NCI-H345 (cell line): ENCODE measurements around the gene PNKD.

Experiments used
- DNase-seq: peaks from one replicate; lab custom pipeline; 2025; lab: John Stamatoyannopoulos, UW

The PNKD gene

DNA sequence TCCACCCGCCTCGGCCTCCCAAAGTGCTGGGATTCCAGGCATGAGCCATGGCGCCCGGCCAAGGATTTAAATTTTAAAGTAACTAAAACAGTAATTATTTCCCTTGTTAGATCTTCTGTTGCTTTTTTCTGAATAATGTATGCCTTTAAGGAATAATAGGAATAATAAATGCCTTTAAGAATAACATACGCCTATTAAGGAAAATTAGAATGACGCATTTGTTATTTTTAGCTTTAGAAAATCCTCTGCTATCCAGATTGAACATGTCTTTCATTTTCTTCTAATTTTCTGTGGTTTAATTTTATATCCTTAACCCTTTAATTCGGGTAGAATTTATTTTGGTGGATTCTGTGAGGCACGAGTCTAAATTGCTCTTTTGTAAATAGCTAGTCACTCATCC lies 45.1 kb downstream of the PNKD start:
- no peak for DNase-seq

DNA sequence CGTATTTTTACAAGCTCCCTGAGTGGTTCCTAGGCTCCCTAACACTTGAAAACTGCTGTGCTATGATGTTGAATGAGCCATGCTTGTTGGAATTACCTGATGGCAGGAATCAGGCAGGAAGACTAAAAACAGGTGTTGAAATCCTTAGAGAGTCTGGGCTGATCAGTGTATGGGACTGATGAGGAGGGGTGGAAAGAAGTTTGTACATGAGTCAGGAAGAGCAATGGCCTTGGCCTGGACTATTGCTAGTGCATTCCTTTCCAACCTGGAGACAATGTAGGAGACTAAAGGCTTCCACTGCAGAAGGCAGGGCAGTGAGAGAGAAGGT lies 46.9 kb downstream of the PNKD start:
- DNase-seq: no peak

DNA sequence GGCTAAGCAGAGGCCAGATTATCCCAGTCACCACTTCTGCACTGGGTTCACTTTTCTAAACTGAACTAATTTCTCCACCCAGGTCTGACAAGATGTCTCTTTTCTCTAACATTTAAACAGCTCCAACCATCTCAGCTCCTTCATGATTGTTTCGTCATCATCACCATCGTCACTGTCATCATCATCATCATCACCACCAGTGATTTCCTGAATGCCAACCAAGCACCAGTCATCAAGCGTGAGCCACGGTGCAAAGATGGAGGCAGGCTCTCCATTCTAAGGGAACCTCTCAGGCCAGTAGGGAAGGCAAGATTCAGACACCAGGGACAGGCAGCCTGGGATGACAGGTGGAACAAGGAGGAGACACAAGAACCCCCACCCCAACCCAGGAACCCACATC lies 47.5 kb downstream of the PNKD start:
- no peak for DNase-seq

DNA sequence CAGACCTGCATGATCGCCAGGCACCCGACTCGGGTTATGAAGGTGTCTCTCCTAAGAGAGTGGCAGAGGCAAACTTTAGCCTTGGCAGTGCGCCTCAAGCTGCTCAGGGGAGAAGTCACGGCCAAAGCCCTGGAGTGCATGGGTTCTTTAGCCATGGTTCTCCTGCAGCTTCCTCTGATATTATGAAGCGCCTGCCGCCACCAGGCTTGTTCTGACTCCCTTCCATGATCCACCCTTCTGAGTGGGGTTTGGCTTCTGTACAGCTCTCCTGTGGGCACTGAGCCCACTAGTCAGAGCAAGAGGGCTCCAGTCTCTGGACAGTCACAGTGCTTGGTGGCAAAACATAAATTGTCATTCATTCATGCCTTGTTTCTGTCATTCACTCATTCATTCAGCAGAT lies 47.9 kb downstream of the PNKD start:
- DNase-seq: no peak

DNA sequence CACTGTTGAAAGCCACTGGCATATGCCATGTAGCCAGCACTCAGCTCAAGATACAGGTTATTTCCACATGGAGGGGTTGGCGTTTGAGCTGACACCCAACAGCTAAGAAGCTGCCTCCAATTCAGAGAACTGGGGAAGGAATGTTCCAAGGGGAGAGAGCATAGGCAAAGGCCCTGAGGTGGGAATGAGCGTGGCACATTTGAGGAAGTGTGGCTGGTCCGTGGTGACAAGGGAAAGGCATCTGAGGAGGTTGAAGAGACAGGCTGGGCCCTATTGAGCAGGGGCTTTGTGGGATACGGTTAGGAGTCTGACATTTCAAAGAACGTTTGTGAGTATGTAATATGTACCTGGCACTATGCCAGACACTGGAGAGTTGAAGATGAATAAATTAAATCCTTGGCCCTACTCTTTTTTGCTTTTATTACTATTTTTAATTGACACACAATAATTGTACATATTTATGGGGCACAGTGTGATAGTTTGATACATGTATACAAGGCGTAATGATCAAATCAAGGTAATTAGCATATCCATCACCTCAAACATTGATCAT lies 49.6 kb downstream of the PNKD start:
- no peak for DNase-seq

DNA sequence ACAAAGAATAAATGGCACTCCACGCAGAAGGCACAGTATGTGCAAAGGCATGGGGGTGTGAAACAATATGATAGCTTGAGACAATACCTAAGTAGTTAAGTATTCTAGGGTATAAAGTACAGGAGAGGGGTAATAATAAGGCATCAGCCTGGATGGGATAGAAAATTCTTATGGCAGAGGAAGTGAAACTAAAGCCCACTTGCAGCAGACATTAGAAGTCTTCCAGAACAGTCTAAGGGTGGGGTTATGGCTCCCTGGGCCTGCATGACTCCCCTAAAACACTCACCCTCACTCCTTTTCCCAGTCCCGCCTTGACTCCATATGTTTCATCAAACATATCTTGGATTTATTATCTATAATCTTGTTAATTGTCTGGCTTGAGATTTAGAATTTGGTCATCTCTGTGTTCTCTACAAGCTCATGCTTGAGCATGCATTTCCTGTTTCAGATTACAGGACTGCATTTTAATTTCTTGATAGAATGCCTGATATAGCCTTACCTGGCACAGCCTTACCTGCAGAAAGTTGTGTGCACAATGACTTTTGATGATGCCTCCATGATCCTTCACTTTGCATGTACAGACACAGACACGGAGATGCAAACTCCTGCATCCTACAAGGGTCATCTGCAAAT lies 50.5 kb downstream of the PNKD start:
- no peak for DNase-seq

DNA sequence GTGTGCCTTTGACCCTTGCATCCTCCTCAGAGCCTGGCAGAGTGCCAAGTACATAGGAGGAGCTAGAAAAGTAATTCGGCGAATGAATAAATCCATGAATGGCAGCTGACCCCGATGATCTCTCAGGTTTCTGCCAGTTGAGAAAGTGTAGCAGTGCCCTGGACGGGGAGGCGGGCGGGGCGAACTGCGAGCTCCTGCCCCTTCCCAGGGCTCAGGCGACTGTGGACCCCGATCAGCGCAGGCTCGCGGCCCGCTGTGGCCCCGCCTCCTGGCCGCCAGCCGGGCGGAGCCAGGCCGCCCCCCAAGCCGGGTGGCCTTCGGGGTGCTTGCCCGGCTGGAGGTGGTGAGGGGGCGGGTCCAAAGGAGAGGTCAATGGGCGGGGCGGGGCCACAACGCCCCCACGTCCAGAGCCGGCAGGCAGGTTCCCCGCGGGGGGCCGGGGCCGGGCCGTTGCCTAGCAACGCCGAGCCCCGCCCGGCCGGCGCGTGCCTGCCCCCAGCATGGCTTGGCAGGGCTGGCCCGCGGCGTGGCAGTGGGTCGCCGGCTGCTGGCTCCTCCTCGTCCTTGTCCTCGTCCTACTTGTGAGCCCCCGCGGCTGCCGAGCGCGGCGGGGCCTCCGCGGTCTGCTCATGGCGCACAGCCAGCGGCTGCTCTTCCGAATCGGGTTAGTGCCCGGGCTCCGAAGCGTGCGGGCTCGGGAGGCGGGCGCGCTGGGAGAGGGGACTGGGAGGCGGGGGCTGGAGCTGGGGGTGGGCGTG lies 52.6 kb downstream of the PNKD start:
- DNase-seq: peak; percentile 86

DNA sequence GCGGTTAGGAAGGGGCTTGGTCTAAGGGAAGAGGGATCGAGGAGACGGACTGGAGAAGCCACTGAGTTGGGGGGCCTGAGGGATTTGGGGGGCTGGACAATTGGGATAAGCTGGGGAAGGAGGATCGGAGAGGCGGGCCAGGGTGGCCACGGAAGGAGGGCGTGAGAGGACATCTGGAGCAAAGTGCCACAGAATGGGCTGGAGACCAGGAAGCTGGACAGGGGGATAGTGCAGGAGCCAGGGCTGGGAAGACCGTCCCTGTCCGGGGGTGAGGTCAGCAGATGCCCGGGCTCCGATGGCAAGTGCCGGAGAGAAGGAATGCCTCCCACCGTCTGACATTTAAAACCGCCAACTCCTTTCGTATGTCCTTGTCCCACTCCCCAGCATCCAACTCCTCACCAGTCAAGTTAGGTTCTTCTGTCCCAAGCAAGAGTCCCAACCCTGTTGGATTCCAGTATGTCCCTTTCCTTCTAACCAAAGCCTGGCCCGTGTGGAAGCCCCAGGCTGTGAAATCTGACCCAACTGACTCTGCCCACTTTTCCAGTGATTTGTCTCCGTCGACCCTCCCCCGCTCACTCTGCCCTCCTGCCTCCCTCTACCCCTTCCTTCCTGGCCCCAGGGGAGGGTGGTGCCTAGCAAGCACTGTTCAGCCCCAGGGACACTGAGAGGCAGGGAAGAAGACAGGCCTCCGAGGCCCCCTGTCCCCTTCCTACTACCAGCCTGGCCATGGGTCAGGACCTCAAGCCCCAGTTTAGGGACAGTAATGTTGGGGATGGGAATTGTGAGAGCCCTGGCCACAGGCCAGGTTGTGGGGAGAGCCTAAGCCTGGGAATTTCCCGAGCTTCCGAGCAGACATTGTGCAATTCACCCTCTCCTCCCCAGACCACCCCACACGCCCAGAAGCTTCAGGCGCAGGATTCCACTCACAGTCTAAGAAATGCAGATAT lies 53.5 kb downstream of the PNKD start:
- DNase-seq: peak; percentile 44

DNA sequence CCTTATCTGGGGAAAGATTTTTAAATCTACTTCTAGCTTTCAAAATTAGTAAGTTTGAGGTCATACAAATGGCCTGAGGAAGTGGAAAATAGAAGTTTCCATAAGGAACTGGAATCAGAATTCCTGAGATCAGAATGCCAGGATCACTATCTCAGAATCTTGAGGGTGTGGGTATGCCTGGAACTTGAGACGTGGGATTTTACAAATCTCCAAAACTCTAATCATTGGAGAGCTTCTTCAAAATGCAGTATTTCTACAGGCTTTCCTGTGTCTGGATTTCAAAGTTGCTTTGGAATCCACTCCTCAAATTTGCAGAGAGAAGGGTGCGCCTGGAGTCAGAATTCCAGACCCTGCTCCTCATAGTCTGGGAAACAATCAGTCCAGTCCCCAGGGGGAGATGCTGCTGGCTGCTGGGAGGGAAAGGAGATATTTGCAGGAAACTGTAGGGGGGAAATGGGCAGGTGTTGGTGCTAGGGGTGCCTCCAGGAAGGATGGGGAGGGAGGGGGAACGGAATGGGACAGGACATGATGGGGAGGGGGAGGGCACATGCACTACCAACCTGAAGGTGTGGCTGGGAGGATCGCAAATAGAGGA lies 55.3 kb downstream of the PNKD start:
- no peak for DNase-seq

DNA sequence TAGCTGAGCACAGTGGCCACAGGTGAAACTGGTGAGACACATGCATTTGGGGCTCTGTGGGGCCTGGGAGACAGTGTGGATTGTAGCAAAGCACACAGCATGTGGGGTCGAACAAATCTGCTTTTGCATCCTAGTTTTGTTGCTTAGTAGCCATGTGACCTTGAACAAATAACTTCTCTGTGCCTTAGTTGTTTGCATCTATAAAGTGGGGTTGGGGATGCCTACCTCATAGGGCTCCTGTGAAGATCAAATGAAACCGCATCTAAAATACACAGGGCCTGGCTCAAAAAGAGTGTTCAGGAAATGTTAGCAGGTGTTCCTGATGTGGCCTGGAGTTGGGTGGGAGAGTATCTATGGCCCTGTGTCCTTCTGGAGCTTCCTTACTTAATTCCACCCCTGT lies 56.0 kb downstream of the PNKD start:
- no peak for DNase-seq

DNA sequence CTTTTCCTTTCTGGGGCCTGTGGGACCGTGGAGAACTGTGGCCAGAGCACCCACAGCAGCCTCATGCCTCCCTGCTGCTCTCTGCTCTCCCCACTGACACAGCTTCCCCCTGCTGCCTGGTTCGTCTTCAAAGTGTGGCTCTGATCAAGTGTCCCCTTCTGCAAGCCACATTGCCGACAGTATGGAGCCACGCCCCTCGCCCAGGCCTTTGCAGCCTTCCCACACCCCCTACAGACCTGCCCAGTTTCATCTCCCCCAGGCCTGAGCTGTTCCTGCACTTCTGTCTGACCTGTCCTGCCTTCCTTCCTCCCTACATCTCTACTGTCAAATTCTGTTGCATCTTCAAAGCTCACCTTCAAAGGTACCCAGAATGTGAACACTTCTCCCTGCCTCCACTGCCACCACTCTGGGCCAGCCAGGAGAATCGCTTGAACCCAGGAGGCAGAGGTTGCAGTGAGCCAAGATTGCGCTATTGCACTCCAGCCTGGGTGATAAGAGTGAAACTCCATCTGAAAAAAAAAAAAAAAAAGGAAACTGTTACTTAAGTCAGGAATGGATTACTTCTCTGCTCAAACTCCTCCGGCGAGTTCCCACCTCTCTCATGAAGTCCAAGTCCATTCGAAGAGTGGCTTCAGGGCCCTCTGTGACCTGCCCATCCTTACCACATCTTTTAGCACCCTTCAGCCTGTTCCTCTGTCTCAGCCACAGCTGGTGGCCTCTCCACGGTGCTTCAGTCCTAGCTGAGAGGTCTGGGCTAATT lies 57.3 kb downstream of the PNKD start:
- no peak for DNase-seq

DNA sequence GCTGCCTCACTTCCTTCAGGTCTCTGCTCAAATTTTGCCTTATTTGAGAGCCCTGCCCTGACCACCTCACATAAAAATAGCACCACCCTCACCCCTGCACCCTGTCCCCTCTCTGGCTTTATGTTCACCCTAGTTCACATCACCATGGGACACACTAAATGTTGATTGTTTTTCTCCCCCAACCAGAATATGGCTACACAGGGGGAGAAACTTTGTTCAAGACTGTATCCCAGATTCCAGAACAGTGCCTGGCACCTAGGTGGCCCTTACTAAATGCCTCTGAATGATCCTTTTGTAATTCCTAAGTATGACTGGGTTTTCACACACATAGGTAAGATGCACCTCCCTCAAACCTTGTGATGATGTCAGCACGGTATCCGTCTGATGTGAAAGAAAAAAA lies 58.0 kb downstream of the PNKD start:
- no peak for DNase-seq

DNA sequence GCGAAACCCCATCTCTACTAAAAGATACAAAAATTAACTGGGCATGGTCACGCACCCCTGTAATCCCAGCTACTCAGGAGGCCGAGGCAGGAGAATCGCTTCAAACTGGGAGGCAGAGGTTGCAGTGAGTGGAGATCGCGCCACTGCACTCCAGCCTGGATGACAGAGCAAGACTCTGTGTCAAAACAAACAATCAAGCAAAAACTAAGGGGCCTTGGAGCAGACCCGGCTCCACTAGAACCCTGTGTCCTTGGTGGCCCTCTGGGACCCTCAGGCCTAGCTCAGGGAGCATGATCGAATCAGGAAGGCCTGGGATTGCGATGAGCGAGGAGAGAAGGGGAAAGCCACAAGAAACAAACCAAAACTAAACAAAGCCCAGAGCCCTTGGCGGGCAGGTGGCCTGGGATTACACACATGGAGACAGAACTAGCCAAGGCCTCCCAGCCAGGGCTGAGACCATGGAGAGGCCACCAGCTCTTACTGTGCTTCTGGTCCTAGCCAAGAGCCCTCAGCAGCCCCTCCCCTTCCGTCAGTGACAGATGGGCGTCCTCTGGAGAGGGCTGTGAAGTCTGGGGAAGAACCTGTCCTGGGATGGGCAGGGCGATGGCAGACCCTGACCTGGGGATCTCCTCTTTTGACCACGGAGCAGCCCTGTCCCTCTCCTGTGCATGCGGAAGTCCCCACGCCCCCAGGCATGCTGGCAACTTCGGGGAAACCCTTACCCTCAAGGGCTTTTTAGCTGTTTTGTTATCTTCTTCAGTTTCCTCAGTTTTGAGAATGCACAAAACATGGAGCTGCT lies 58.9 kb downstream of the PNKD start:
- DNase-seq: no peak

DNA sequence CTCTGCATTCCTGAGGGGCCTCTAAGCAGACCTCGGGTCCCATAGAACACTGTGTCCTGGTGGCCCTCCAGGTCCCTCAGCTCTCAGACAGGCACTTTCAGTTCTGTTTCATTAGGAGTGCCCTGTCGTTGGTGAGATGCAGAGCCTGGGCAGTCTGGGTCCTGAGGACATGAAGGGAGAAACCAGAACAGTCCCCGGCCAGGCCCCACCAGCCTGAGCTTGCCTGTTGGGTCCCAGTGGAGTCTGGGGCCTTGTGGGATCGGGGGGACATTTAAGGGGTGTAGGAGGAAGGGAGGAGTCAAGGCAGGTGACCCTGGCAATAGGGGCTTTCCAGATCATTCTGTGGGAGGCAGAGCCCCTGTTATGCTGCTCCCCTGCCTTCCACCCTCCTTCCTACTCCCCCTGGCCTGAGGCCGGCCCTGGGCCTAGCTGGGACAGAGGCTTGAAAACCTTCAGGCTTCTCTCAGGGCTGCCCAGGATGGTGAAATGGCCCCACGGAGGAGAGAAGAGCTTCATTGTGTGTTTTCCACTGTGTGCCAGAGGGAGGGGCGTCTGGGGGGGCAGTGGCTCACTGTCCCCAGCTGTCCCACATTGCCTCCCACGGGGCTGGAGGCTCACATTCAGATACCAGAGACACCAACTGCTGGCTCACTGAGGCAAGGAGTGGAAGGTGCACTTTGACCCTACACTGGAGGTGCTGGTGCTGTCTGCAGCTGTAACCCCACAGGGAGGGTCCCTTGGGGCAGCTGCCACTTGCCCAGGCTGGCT lies 59.7 kb downstream of the PNKD start:
- DNase-seq: no peak

DNA sequence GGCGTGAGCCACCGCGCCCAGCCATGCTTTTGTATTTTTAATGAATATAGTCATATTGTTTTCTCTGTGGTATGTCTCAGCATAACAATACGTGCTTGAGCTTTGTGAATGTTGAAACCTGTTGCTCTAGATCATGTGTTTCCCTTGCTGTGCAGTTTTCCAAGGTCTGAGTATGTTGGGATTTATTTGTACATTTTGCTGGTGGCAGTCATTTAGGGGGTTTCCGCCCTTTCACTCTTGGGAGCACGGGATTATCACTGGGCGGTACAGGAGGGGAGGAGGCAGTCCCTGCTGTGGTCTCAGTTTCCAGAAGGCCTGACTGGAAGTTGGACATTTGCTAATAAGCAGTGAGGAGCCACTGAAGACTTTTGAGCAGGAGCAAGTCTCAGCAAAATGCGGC lies 61.4 kb downstream of the PNKD start:
- no peak for DNase-seq

DNA sequence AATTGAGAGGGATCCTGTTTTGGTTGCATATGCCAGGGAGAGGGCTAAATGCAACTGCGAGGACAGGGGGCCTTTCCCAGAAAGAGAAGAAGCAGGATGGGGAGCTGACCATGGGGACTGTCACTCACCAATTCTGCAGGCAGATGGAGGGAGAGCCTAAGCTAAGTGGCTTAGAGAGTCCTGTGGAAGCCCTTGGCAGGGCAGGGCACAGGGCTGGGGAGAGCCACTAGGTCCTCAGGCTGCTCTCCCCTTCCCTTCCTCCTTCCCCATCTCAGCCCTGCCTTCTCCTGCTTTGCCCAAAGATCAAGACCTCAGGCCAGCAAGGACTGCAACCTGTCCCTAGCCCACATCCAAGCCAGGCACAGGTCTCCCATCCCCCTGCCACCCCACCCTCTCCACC lies 62.0 kb downstream of the PNKD start:
- DNase-seq: no peak

DNA sequence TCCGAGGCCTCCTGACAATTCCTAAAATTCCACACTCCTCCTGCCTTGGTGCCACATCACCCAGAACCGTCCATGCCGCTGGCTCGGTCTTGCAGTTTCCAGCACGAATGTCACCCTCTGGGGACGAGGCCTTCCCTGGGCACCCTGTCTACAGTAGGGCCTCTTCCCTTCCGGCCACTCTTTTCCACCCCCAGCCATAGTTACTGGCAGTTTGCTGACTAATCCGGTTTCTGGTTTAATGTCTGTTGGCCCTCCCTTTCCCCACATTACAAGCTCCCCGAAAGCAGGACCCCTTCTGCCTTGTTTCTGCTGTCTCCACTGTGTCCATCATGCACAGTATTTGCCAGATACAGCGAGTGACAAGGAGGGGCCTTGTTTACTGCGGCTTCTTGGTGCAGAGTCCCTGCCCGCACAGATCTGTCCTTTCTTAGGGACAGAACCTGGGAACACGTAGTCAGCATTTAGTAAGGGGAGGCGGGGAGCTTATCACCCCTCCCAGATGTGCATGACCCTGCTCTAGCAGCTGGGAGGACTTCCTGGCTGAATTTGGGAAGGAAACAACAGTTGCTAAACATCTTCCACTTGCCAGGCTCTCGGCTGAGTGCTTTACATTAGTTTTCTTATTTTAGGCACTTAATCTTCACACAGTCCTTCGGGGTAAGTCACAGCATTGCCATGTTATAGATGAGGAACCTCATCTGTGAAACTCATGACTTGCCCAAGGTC lies 62.8 kb downstream of the PNKD start:
- DNase-seq: no peak

DNA sequence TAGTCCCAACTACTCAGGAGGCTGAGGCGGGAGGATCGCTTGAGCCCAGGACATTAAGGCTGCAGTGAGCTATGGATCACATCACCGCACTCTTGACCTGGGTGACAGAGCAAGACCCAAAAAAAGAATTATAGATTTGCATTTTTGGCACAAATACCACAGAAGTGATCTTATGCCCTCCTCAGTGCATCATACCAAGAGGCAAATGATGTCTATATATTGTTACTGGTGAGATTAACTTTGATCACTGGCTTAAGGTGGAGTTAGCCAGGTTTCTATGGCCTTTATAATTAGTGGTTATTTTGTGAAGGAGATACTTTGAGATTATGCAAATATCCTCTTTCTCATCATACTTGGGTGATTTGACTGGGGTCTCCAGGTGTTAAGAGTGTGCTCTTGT lies 64.2 kb downstream of the PNKD start:
- DNase-seq: no peak

DNA sequence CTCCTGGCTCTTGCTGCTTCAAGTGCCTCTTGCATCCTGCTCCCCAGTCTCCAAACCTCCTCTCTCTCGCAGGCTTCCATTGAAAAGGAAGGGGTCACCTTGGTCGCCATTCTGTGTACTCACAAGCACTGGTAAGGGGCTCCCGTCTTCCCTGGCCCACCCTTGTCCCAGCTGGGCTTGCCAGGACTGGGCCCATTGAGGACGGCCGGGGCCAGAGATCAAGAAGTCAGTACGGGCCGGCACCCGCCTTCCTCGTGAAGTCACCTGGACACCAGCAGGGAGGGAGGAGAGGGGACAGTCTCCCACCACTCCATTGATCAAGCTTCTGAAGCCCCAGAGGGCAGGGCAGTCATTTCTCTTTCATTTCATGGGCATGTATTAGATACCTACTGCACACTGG lies 70.3 kb downstream of the PNKD start:
- DNase-seq: no peak
